Measurements from ENCODE around the gene DCC.

- TF ChIP-seq POLR2AphosphoS5 (IDR thresholded peaks at IDR 0.05) (no peak), POLR2A (IDR thresholded peaks at IDR 0.05) (no peak), EP300 (IDR thresholded peaks at IDR 0.05) (no peak)
- TF ChIP-seq, protein P1, sequence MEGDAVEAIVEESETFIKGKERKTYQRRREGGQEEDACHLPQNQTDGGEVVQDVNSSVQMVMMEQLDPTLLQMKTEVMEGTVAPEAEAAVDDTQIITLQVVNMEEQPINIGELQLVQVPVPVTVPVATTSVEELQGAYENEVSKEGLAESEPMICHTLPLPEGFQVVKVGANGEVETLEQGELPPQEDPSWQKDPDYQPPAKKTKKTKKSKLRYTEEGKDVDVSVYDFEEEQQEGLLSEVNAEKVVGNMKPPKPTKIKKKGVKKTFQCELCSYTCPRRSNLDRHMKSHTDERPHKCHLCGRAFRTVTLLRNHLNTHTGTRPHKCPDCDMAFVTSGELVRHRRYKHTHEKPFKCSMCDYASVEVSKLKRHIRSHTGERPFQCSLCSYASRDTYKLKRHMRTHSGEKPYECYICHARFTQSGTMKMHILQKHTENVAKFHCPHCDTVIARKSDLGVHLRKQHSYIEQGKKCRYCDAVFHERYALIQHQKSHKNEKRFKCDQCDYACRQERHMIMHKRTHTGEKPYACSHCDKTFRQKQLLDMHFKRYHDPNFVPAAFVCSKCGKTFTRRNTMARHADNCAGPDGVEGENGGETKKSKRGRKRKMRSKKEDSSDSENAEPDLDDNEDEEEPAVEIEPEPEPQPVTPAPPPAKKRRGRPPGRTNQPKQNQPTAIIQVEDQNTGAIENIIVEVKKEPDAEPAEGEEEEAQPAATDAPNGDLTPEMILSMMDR (IDR thresholded peaks at IDR 0.05), result no peak
Observed at GRCh38 chr18:52612406-52612805, 272.4 kb downstream of the DCC start.
